Kidney epithelial cell (primary cell): ENCODE data around the gene BICDL1. TPM values are rescaled to one million over a fixed set of nuclear protein-coding genes. Genes with fewer than 3 reads are reported as not detected.
A peak's percentile ranks its signal among the peaks of the same experiment; 100 is the strongest.

Experiments used
- DNase-seq: peaks from one replicate; pipeline ENCODE4 v3.0.0-alpha.2; 2010; ENCODE audit warnings: low read depth
- H3K27me3 ChIP-seq: 2 replicates; pipeline ENCODE4 v1.6.0; 2011; ENCODE audit warnings: low read length; ENCODE audit not compliant: control insufficient read depth, insufficient read depth
- H3K36me3 ChIP-seq: 2 replicates; pipeline ENCODE4 v1.5.1; 2011; ENCODE audit warnings: low read length; ENCODE audit not compliant: control insufficient read depth, insufficient read depth
- H3K4me3 ChIP-seq: 2 replicates; pipeline ENCODE4 v1.5.1; 2011; ENCODE audit warnings: low read depth, mild to moderate bottlenecking, control low read depth, low read length
- total RNA-seq: library from RNA; depleted of rRNA; stranded (reverse); fragments of >200 nt; gene quantifications from 2 replicates; pipeline ENCODE4 v1.2.3, GENCODE V29; 2015
- TF ChIP-seq, protein P1 (sequence below): IDR thresholded peaks from 2 replicates; pipeline ENCODE4 v1.5.1; 2011; ENCODE audit warnings: mild to moderate bottlenecking, moderate library complexity, low read length, control low read depth, inconsistent platforms; ENCODE audit not compliant: insufficient read depth, poor library complexity, severe bottlenecking

The BICDL1 gene
- total RNA-seq, 1 donor from 2014 or later = 9.2 TPM

DNA sequence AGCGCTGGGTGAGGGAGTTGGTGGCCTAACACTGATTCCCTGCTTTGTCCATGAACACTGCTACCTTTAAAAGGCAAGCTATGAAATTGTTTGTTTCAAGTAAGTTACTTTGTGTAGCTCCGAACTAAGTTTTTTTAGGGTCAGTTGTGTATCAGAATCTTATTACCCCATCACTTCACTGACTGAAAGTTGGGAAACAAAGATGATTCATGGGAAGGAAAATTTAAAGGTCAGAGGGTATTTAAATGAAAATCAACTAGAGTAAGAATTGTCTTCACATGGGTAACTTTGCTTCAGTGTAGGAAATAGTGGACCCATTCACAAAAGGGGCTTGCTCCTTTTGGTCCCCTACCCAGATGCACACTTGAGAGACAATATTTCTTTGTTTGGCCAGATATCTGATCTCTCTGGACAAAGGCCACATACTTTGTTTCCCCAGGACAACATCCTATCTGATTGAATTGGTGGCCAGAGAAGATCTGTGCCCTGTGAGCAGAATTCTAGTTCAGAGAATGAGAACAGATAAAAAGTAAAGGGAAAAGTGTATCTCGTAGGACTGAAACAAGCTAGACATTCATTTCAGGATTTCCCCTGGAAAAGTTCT is 74.0 kb downstream of the BICDL1 start:
- TF ChIP-seq, protein P1, sequence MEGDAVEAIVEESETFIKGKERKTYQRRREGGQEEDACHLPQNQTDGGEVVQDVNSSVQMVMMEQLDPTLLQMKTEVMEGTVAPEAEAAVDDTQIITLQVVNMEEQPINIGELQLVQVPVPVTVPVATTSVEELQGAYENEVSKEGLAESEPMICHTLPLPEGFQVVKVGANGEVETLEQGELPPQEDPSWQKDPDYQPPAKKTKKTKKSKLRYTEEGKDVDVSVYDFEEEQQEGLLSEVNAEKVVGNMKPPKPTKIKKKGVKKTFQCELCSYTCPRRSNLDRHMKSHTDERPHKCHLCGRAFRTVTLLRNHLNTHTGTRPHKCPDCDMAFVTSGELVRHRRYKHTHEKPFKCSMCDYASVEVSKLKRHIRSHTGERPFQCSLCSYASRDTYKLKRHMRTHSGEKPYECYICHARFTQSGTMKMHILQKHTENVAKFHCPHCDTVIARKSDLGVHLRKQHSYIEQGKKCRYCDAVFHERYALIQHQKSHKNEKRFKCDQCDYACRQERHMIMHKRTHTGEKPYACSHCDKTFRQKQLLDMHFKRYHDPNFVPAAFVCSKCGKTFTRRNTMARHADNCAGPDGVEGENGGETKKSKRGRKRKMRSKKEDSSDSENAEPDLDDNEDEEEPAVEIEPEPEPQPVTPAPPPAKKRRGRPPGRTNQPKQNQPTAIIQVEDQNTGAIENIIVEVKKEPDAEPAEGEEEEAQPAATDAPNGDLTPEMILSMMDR = no peak
- Histone ChIP-seq H3K36me3 (no peaks in the 10 kb centered on the region), H3K4me3 (no peak overlapping the region), H3K27me3 (no peaks in the 10 kb centered on the region)
- DNase-seq = no peak

DNA sequence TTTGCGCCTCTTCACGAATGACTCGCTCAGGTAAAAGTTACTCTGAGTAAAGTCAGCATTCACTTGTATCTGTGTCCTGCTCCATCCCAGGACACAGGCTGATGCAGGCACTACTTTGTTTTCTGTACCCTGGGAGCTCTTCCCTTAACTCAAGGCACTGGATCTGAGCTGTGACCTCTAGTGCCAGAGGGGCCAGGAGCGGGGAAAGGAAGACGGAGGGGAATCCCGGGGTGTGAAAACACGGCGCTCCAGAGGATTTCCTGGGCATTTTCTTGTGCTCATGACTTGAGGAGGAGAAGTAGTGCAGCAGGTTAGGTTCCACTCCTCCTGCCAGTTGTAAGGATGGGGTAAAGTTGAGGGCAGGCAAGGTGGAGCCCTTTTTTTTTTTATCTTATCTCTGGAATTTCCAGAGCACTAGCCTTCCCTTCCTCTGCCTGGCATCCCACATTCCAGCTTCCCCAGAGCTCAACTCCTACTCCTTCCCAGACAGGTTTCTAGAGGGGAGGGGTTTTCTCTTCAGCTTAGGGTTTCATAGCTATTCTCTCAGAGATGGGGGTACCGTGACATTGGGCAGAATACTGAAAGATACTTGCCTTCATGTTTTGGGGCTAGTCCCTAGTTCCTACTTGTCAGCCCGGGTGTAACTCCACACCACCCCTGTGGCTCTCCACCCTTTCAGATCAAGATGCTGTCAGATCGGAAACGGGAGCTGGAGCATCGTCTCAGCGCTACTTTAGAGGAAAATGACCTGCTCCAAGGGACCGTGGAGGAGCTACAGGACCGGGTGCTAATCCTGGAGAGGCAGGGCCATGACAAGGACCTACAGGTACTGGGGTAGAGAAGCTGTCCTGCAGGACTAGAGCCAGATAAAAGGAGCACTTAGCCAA is 75.3 kb downstream of the BICDL1 start:
- Histone ChIP-seq H3K4me3 (no peak overlapping the region), H3K27me3 (no peaks in the 10 kb centered on the region), H3K36me3 (no peaks in the 10 kb centered on the region)
- TF ChIP-seq, protein P1 = no peak
- no peak for DNase-seq

DNA sequence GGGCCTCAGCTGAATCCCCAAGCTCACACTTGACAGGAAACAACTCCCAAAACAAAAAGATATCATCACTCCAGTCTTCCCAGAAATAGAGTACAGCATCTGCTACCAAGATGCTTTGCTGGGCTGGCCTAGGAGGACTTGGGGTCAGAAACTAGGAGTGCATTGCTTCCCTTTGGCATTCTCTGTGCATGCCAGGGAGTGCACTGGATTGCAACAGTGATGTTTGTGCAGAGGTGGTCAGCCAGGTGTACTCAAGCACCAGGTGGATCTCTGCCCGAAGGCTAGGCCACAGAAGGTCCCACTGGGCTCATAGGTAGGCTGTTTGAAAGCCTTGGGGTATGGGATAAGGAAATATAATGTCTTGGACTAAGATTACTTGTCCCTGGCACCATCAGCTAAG is 76.4 kb downstream of the BICDL1 start:
- TF ChIP-seq, protein P1 = no peak

DNA sequence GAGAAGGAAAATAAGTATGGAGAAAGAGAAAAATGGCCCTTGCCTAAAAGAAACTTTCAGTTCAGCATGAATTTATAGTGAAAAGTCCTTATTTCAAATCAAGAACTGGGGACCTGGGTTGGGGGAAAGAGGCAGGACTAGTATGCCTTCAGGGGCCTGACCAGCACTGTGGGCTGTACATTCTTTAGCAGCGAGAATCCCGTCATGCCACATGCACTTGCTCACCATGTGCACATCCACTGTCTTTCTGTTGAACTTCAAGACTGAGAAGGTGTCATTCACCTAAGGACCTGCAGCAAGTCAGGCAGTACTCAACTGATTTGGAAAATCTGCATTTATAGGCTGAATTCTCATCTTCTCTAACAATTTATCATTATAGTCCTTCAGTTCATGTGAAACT is 77.3 kb downstream of the BICDL1 start:
- TF ChIP-seq, protein P1 = no peak
- Histone ChIP-seq H3K36me3 (no peaks in the 10 kb centered on the region), H3K4me3 (no peak overlapping the region), H3K27me3 (no peaks in the 10 kb centered on the region)
- DNase-seq = peak; percentile 23

More for the DNA sequence above, 76.4 kb downstream of the BICDL1 start:
- Histone ChIP-seq H3K27me3 (no peaks in the 10 kb centered on the region), H3K36me3 (no peaks in the 10 kb centered on the region), H3K4me3 (no peak overlapping the region)
- no peak for DNase-seq

DNA sequence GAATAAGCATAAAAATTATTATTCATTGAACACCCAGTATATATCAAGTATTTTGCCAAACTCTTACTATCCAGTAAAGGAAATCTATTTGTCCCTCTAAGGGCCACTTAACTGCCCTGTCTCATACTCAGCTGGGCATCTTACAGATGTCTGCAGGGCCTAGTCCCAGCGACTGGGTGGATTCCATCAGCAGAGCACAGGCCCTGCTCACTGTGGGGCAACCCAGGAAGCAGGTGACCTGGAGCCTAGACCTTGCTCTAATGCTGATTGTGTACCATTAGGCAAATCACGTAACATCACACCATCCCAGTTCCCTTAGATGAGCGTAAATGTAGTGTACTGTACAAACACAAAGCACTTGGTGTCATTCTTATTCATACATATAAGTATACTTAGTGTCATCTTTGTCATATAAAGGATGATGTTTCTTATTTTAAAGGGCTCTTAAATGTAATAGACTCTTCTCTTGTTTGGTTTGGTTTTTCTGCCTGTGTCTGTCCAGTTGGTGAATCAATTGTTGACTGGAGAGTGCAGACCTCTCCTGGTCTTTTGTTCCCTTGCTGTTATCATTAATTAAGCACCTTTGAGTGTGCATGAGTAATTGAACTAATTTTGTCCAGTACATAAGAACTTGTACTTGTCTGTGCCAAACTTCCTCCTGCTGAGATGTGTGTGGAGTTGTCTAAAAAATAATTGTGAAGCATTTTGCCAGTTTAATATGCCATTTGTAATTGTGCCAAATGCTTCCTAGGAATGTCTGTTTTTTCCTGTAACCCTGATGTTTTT is 78.2 kb downstream of the BICDL1 start:
- H3K4me3 ChIP-seq = no peak overlapping the region
- DNase-seq = no peak
- TF ChIP-seq, protein P1 = no peak
- no peaks in the 10 kb centered on the region for H3K36me3 ChIP-seq
- no peaks in the 10 kb centered on the region for H3K27me3 ChIP-seq
